OCI-LY3 (cell line): ENCODE measurements around the gene PAQR5.
A peak's percentile ranks its signal among the peaks of the same experiment; 100 is the strongest.

Experiments
- H2AFZ ChIP-seq: fragments of 200-600, 300-600 bp; shearing (Covaris generic); 2 replicates; pipeline ENCODE4 v1.6.0; 2014; ENCODE audit warnings: antibody characterized with exemption, low read depth, low read length
- H3K27ac ChIP-seq: fragments of 200-600, 300-600 bp; sonication (generic); 2 replicates; pipeline ENCODE4 v1.5.1; 2014; ENCODE audit warnings: mild to moderate bottlenecking, low read length, moderate library complexity, mixed read lengths
- H3K27me3 ChIP-seq: fragments of 200-600, 300-600 bp; sonication (generic); 2 replicates; pipeline ENCODE4 v1.6.1; 2014; ENCODE audit warnings: low read depth, low read length, mixed read lengths
- H3K36me3 ChIP-seq: fragments of 200-600, 300-600 bp; sonication (generic); replicated peaks from 2 replicates; pipeline ENCODE3; 2014; ENCODE audit warnings: low read depth, low read length, mixed read lengths
- H3K4me1 ChIP-seq: fragments of 300-600, 200-600 bp; sonication (generic); 2 replicates; pipeline ENCODE4 v1.6.1; 2014; ENCODE audit warnings: low read length, mixed read lengths
- H3K4me2 ChIP-seq: fragments of 200-600, 300-600 bp; sonication (generic); 2 replicates; pipeline ENCODE4 v1.6.1; 2014; ENCODE audit warnings: low read length, mixed read lengths
- H3K4me3 ChIP-seq: fragments of 300-600, 200-600 bp; sonication (generic); 2 replicates; pipeline ENCODE4 v1.5.1; 2014; ENCODE audit warnings: antibody characterized with exemption, mild to moderate bottlenecking, low read length, moderate library complexity
- H3K79me2 ChIP-seq: fragments of 300-600, 200-600 bp; shearing (Covaris generic); 2 replicates; pipeline ENCODE4 v1.6.1; 2014; ENCODE audit warnings: mild to moderate bottlenecking, low read length, mixed read lengths
- H3K9ac ChIP-seq: fragments of 300-600, 200-600 bp; shearing (Covaris generic); 2 replicates; pipeline ENCODE4 v1.6.0; 2014; ENCODE audit warnings: mild to moderate bottlenecking, low read length, moderate library complexity
- H3K9me3 ChIP-seq: fragments of 200-600, 300-600 bp; shearing (Covaris generic); 2 replicates; pipeline ENCODE4 v1.6.1; 2014; ENCODE audit warnings: low read length, mixed read lengths; ENCODE audit not compliant: insufficient read depth
- H4K20me1 ChIP-seq: fragments of 200-600, 300-600 bp; sonication (generic); 2 replicates; pipeline ENCODE4 v1.6.1; 2016; ENCODE audit warnings: low read length, mixed read lengths; ENCODE audit not compliant: insufficient read depth
- CTCF ChIP-seq: fragments of 200-600, 300-600 bp; sonication (generic); IDR thresholded peaks from 2 replicates; pipeline ENCODE4 v1.5.1; 2014; ENCODE audit warnings: antibody characterized with exemption, low read length, low read depth
- EZH2phosphoT487 ChIP-seq: fragments of 200-600 bp; shearing (Covaris generic); IDR thresholded peaks from 2 replicates; pipeline ENCODE4 v1.6.1; 2018; ENCODE audit warnings: antibody characterized with exemption, mixed run types, low read depth

The PAQR5 gene

GRCh38 chr15:69435985-69436384 is 137.3 kb downstream of the PAQR5 start:
- H3K4me2 ChIP-seq: no peak overlapping the region

GRCh38 chr15:69436951-69437350 is 138.2 kb downstream of the PAQR5 start:
- Histone ChIP-seq H3K4me1 (peaks cover 9% of the 10 kb centered on the region; the same call in 1 of the 2 replicates), H4K20me1 (no peaks in the 10 kb centered on the region), H2AFZ (no peak overlapping the region), H3K4me3 (no peak overlapping the region), H3K27ac (no peak overlapping the region), H3K9ac (no peak overlapping the region), H3K79me2 (peaks cover 5% of the 10 kb centered on the region; the same call in 1 of the 2 replicates), H3K4me2 (no peak overlapping the region), H3K36me3 (peaks cover 77% of the 10 kb centered on the region), H3K27me3 (no peaks in the 10 kb centered on the region), H3K9me3 (no peaks in the 10 kb centered on the region)
- TF ChIP-seq CTCF (no peak), EZH2phosphoT487 (no peak)

More at GRCh38 chr15:69435985-69436384, 137.3 kb downstream of the PAQR5 start:
- Histone ChIP-seq H3K79me2 (peaks cover 8% of the 10 kb centered on the region; the same call in 1 of the 2 replicates), H2AFZ (no peak overlapping the region), H3K27me3 (no peaks in the 10 kb centered on the region), H4K20me1 (no peaks in the 10 kb centered on the region), H3K4me3 (no peak overlapping the region), H3K27ac (no peak overlapping the region), H3K36me3 (peaks cover 75% of the 10 kb centered on the region), H3K9me3 (no peaks in the 10 kb centered on the region), H3K9ac (no peak overlapping the region), H3K4me1 (peaks cover 9% of the 10 kb centered on the region; the same call in 1 of the 2 replicates)
- TF ChIP-seq CTCF: no peak

DNA sequence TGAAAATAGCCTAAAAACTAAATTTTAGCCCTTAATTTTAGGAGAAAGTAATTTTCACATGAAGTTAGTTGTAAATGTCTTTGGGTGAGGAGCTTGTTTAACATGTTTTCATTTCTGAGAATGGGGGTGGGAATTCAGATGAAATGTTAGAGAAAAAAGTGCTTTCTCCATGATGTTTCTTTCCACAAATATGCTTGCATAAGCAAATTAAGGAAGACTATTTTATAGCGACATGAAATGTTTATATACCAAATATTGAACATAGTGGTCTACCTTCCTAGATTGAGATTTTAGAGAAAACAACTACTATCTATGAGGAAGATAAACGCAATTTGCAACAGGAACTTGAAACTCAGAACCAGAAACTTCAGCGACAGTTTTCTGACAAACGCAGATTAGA is 140.9 kb downstream of the PAQR5 start:
- peaks cover 79% of the 10 kb centered on the region for H3K36me3 ChIP-seq
- H3K9ac ChIP-seq: no peak overlapping the region
- no peak overlapping the region for H3K4me2 ChIP-seq
- peaks cover 17% of the 10 kb centered on the region for H3K4me1 ChIP-seq
- no peaks in the 10 kb centered on the region for H3K27me3 ChIP-seq
- no peaks in the 10 kb centered on the region for H4K20me1 ChIP-seq
- peaks cover 6% of the 10 kb centered on the region; the same call in 1 of the 2 replicates for H3K79me2 ChIP-seq
- H3K4me3 ChIP-seq: no peak overlapping the region
- no peak overlapping the region for H2AFZ ChIP-seq
- no peak overlapping the region for H3K27ac ChIP-seq
- TF ChIP-seq EZH2phosphoT487 (no peak), CTCF (no peak)
- no peaks in the 10 kb centered on the region for H3K9me3 ChIP-seq

GRCh38 chr15:69443032-69443611 is 144.4 kb downstream of the PAQR5 start:
- H3K4me2 ChIP-seq: 0 out of 2 replicates have a peak overlapping the region, but pooled peaks have one; percentile 1
- H3K27ac ChIP-seq: 0 out of 2 replicates have a peak overlapping the region, but pooled peaks have one; percentile 1
- no peak overlapping the region for H3K4me3 ChIP-seq
- no peaks in the 10 kb centered on the region for H4K20me1 ChIP-seq
- H3K4me1 ChIP-seq: peaks cover 17% of the 10 kb centered on the region
- peaks cover 82% of the 10 kb centered on the region for H3K36me3 ChIP-seq
- H3K27me3 ChIP-seq: no peaks in the 10 kb centered on the region
- no peak overlapping the region for H2AFZ ChIP-seq
- no peak overlapping the region for H3K9ac ChIP-seq
- H3K79me2 ChIP-seq: peaks cover 6% of the 10 kb centered on the region; the same call in 1 of the 2 replicates
- H3K9me3 ChIP-seq: no peaks in the 10 kb centered on the region
- no peak for TF ChIP-seq EZH2phosphoT487
- no peak for TF ChIP-seq CTCF
